Stimulated activated naive CD4-positive, alpha-beta T cell treated with Interleukin-2 at 50 U/mL for 16 hours (primary cell): ENCODE results near the gene TCF7L1.
"Not testable (repeated sequence)": the region's sequence is repeated elsewhere in the genome, so short reads cannot be mapped to it uniquely, and the experiment has no call there.

Experiments used
- DNase-seq: peaks from one replicate; lab custom pipeline; 2025; lab: John Stamatoyannopoulos, UW

TCF7L1 gene

DNA sequence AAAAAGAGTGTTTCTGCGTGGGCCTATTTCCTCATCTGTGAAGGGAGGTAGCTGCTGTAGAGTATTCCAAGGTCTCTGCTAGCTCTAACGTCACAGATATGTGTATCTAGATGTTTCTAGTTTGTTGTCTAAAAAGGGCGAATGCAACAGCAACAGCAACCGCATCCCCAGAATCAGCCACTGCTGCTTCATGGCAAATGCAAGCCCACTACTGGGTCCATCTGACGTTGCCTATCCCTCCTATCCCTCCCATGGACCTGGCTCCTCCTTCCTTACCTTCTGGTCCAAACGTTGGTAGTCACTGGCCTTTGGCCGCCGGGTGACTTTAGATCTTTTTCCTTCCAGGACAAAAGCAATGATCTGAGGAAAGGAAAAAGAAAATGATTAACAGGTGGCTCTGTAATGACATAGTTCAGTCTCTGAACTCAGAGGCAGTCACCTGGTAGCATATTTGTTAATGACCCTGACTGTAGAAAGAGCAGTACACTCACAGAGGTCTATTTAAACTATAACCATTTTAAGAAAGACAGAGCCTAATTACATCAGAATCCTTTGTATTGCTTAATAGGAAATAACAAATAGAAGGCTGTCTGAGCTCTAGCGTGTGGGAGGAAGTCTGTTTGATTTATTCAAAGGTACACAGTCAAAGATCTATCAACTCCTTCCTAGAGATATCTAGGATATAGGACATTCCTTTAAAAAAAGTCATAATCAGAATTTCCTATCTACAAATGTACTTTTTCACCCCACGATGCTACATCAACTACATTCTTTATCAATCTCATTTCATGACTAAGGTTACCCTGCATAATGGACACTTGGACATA lies 191.7 kb downstream of the TCF7L1 start:
- no peak for DNase-seq

DNA sequence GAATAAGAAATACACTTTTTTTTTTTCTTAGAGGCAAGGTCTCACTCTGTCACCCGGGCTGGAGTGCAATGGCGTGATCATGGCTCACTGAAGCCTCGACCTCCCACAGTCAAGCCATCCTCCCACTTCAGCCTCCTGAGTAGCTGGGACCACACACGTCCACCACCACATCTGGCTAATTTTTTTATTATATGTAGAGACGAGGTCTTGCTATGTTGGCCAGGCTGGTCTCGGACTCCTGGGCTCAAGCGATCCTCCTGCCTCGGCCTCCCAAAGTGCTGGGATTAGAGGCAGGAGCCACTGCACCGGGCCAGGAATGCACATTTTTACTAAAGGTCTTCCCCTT lies 192.2 kb downstream of the TCF7L1 start:
- DNase-seq, result no peak

DNA sequence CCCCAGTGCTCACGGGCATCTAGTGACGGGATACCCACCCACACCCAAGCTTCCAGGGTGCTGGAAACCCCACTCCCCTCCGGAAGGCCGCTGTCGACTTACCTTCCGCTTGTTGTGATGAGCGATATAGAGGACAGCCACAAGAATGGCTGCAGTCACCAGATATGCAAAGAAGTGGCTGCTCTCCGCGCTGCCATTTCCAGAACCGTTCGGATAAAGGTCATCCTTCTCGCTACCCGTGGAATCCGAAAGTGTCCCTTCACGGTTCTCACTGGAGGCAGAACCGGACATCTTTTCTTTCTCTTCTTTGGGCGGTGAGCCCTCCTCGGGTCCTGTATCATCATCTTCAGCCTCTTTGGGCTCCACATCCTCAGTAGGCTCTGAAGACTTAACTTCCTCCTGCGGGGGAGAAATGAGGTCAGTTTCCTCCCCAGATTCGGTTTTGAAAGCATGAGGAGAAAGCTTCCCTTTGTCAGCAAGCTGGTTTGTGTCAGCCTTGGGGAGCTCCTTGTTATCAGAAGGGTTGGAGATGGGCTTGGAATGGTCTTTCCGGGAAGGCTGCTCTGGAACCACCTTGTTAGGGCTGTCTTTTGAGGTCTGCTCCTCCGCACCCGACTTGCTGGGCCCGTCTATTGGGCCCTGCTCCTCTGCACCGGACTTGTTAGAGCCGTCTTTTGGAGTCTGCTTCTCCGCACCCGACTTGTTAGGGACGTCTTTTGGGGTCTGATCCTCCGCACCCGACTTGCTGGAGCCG lies 193.4 kb downstream of the TCF7L1 start:
- peak; percentile 40 for DNase-seq

DNA sequence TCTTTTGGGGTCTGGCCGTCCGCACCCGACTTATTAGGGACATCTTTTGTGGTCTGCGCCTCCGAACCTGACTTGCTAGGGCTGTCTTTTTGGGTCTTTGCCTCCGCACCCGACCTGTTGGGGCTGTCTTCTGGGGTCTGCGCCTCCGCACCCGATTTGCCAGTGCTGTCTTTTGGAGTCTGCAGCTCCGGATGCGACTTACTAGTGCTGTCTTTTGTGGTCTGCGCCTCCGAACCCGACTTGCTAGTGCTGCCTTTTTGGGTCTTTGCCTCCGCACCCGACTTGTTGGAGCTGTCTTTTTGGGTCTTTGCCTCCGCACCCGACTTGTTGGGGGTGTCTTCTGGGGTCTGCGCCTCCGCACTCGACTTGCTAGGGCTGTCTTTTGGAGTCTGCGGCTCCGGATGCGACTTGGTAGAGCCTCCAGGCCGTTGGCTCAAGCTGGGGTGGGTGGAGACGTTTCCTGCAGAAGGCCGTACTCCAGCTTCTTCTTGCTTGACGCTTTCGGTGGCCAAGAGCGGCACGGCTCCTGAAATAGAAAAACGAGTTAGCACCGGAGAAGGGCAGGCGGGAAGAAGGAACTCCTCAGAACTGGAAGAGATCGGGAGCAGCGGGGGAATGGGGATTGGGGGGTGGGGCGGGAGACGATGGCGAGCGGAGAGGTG lies 194.1 kb downstream of the TCF7L1 start:
- peak; percentile 39 for DNase-seq

DNA sequence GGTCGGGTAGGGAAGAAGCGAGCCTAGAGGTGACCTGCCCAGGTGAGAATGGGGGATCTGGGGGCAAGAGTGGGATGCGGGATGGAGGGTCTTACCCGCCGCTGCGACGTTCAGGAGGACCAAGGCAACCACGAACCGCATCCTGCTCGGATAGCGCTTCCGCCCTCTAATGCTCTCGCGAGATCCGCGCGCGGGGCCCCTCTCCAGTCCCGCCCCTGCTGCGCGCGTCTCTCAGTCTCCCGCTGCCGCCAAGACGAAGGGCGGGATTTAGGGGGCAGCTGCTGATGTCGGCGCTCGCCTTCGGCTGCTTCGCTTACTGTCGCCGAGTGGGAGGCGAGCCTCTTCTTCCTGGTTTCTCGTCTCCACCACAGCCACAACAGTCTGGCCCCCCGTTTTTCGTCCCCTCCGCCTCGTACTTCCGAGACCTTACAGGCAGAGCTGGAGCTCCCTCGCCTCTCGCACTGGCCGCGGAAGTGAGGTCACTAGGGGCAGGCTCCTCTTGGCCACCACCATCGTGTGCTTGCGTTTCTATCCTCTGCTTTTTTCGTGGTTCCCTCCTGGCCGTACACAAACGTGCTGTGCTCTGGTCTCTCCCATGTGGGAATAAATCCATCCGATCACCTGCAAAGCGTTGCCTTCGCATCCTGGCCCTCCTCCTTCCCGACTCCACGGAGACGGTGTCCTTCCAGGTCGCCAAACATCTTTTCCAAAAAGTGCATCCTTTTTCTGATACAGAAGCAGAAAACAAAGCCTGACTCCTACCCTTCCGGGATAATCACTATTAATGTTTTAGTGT lies 194.8 kb downstream of the TCF7L1 start, which contains the start of gene TGOLN2:
TSS of gene TGOLN2 (minus strand) at position 168 of the 796 bp plus-strand sequence. CDS start at position 141, 27 bp downstream.
- peak; percentile 91 for DNase-seq

DNA sequence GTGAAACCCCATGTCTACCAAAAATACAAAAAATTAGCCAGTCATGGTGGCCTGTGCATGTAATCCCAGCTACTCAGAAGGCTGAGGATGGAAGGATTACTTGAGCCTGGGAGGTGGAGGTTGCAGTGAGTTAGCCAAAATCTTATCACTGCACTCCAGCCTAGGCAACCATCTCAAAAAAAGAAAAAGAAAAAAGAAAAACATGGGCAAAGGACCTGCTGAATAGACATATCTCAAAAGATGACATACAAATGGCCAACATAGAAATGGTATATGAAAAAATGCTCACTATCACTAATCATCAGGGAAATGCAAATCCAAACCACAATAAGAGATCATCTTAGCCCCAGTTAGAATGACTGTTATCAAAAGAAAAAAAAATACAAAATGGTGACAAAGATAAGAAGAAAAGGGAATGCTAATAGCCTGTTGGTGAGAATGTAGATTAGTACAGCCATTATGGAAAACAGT lies 196.0 kb downstream of the TCF7L1 start:
- DNase-seq, result no peak

DNA sequence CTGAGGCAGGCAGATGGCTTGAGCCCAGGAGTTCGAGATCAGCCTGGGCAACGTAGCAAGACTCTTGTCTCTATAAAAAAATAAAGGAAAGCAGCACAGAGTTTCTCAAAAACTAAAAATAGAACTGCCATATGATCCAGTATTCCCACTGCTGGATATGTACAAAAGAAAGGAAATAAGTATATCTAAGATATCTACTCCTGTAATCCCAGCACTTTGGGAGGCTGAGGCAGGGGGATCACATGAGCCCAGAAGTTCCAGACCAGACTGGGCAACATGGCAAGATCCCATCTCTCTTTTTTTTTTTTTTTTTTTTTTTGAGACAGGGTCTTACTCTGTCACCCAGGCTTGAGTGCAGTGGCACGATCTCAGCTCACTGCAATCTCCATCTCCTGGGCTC lies 196.5 kb downstream of the TCF7L1 start:
- DNase-seq, result not testable (repeated sequence)

DNA sequence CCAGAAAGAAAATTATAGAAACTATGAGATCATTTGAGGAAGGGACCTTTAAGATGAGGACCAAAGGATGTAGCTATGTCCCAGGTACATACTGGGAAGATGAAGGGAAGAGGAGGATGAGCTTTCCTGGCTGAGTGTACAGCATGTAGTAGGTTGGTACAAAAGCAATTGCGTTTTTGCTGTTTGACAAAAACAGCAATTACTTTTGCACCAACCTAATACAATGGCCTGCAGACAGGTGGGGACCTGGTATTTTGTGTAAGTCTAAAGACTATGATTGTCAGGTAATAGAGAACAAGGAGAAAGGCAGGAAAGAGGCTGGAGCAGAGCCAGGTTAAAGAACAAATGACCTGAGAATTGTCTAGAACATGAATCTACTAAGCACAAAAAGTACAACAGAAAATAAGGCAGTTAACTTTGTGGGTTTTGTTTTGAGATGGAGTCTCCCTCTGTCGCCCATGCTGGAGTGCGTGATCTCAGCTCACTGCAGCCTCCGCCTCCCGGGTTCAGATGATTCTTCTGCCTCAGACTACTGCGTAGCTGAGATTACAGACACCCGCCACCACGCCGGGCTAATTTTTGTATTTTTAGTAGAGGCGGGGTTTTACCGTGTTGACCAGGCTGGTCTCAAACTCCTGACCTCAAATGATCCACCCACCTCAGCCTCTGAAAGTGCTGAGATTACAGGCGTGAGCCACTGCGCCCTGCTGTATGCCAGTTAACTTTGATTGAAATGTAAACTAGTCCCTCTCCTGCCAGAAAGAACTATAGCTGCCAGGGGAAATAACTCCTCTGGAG lies 197.8 kb downstream of the TCF7L1 start:
- no peak for DNase-seq

DNA sequence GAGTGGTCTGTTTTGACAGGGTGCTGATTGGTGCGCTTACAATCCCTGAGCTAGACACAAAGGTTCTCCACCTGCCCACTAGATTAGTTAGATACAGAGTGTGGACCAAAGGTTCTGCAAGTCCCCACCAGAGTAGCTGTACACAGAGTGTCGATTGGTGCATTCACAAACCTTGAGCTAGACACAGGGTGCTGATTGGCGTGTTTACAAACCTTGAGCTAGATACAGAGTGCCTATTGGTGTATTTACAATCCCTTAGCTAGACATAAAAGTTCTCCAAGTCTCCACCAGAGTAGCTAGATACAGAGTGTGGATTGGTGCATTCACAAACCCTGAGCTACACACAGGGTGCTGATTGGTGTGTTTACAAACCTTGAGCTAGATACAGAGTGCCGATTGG lies 200.7 kb downstream of the TCF7L1 start:
- DNase-seq, result not testable (repeated sequence)

DNA sequence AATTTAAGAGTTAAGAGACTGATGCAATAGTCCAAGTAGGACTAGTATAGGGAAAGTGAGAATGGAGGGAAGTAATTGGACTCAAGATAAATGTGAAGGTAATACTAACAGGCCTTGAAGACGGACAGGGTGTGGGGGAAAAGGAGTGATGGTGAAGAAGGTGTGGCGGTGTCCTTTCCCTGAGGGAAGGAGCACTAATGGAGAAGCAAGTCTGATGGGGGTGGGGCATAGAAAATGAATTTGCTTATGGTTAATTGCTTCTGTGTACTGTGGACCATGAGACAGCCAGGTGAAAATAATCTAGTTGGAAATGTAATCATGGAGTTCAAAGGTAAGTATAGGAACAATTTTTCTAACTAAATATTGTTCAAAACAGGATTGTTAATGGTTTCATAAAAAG lies 201.7 kb downstream of the TCF7L1 start:
- DNase-seq, result no peak

DNA sequence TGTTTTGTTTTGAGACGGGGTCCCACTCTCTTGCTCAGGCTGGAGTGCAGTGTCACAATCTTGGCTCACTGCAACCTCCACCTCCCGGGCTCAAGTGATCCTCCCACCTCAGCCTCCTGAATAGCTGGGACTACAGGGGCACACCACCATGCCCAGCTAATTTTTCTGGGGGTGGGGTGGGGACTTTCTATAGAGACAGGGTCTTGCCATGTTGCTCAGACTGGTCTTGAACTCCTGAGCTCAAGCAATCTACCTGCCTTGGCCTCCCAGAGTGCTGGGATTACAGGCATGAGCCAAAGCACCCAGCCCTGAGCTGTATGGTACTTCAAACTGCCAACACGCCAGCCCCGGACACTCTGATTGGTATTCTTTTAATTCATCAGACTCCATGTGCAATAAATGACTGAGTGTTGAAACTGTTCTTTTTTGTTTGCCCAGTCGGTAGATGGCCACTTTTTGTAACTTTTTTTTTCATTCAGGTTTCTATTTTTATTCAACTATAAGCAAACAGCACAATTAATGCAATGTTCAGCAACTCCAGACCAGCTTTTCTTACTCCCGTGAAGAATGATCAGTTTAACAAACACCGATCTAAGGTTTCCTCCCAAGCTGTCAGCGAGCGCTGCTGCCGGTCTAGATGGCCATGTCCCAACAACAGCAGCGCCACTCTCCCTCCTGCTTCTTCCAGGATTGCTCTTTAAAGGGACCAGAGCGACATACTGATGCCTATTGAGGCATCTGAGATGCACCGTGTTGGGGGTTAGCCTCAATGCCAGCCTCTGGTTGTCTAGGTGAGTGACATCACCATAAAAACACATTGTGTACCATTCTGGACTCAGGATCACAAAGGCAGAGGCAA lies 207.1 kb downstream of the TCF7L1 start:
- DNase-seq, result no peak

DNA sequence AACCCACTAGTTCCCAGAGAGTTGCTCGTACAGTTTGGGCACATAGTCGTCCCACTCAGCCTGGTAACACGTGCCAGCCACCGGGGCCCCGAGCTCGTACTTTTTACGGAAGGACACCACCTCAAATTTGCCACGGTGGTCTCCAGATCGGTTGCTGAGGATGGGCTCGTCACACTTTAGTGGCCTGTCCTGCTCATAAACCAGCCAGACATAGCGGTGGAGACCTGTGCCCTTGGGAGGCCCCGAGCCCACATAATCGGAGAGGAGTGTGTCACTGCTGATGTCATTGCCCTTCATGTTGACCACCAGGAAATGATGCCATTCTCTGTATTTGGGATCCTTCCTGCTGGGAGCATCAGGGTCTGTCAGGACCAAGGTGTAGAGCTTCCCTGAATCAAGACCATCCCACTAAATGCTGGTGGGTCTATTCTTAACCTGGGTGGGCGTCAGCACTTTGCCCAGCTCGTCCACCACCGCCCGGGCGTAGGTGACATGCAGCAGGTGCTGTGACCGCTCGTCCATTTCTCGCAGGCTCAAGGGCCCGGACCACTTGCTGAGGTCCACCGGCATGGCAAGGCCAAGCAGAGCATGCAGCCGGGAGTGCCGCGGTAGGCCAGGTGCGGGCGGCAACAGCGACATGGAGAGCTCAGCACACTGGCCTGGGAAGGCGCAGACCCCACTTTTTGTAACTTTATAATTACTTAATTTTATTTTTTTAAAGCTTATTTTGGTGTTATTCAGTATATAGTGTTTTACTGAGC lies 208.3 kb downstream of the TCF7L1 start:
- DNase-seq, result no peak

DNA sequence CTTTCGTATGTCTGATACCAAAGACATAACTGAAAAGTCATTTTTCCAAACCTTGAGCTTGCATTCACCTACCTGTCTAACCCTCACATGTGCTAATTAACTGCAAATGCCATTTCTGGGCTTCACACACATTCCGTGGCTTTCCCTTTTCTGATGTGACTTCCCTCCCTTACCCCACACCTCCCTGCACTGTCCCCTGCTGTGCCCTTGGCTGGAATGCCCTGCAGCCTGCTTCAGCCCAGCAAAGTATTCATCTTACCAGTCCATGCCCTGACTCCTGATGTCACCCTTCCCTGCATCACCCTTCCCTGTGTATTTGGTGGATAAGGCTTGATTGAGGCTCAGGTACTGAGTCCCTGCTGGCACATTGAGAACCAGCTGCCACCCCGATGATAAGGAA lies 209.0 kb downstream of the TCF7L1 start:
- DNase-seq, result no peak

DNA sequence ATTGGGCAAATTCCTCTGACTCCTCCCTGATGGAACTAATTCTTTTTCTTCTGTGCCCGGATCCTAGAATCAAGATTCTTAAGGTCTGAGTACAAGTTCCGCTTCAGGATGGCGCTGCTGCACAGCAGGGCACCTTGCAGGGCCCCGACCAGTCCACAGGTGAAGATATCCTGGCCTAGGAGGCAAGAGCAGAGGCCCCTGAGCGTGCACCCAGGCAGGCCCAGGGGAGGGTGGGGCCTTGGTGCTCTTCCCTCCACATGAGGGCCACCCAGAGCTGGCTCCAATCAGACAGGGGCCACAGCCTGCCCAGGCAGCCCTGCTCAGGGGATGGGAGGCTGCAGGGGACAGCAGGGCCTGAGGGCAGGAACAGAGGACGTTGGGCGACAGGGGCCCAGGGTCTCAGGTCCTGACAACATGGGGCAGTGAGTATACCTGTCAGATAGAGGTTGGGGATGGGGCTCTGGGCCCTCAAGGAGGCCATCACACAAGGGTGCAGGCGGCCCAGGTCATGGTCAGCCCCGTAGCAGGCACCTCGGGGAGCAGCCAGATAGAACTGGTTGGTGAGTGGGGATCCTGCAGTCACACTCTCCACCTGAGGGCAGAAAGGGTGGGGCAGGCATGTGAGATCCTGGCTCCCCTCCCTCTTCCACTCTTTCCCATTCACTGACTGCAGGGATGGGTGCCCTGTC lies 210.2 kb downstream of the TCF7L1 start:
- DNase-seq, result not testable (repeated sequence)

DNA sequence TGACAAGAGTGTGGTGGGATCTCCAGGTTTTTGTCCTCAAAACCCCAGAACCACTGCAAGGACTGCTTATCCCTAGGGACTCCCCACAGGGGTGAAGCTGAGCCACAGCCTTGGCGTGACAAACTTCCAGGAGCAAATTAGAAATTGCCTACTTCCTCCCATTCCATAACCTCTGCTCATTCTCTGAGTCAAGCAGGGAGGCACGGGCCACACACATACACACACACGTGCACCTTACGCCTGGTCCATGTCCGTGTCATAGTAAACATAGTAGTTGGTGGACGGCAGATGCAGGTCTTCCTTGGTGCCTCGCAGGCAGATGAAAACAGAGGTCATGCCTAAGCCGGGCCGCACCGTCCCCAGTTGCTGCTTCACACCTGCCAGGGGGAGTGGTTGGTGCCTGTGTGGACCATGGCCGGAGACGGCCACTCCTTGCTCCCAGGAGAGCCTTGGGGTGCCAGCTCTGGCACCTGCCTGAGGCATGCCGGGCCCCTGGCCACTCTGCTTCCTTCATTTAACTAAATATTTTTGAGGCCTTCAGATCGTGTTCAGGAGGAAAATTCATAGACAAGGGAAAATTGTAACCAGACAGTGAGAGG lies 211.3 kb downstream of the TCF7L1 start:
- DNase-seq, result no peak

DNA sequence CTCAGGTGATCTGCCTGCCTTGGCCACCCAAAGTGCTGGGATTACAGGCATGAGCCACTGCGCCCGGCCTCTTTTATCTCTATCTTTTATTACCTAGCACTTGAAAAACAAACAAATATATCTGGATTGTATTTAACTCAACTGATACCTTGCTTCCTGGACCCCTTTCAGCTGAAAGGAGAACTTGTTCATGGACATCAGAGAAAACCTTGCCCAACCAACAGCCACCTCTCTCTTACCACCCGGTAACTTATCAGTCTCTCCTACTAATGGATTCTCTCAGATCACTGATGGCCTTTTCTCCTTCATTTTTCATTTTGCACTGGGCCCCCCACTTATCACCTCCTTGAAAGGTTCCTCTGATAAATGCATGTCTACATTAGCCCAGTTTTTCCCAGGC lies 214.4 kb downstream of the TCF7L1 start:
- DNase-seq, result no peak

DNA sequence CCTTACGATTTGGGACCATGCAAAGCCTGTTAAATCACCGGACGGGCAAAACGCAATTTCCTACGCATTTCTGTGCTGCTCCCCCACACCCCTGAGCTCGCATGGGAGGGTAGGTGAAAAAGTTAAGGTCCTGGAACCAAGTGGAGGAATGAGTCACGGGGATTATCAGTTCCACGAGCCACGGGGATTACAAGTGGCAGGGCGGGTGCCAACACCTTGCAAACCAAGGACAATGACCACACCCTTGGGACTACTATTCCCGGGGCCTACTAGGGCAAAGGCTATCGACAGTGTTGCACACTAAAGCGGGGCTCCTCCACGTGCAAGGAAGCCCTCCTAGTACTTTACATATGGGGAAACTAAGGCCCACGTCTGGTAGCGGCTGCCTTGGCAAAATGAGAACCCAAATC lies 220.7 kb downstream of the TCF7L1 start:
- no peak for DNase-seq
